Nephron (organoid): ENCODE data around the gene KRT39.

Experiments
- H3K27ac Mint-ChIP-seq, 3 experiments: 2 replicates each; pipeline ENCODE4 v1.8.0; 2020; ENCODE audit warnings: mixed read lengths in 3 of 3, mild to moderate bottlenecking in 2 of 3, moderate library complexity in 1 of 3
- H3K27me3 Mint-ChIP-seq: 2 replicates; pipeline ENCODE4 v1.8.0; 2021; ENCODE audit warnings: low read depth, mild to moderate bottlenecking, moderate library complexity, mixed read lengths
- H3K36me3 Mint-ChIP-seq: 2 replicates; pipeline ENCODE4 v1.8.0; 2020; ENCODE audit warnings: low read depth, mixed read lengths
- H3K4me1 Mint-ChIP-seq: 2 replicates; pipeline ENCODE4 v1.8.0; 2020; ENCODE audit warnings: mixed read lengths
- H3K4me3 Mint-ChIP-seq, 3 experiments: 2 replicates each; pipeline ENCODE4 v1.8.0; 2020; ENCODE audit warnings: mild to moderate bottlenecking in 3 of 3, mixed read lengths in 3 of 3, moderate library complexity in 2 of 3
- H3K9me3 Mint-ChIP-seq: 2 replicates; pipeline ENCODE4 v1.8.0; 2020; ENCODE audit warnings: mixed read lengths
- TF ChIP-seq, protein P1 (sequence below), 3 experiments: fragments of 200-600 bp; sonication (generic); IDR thresholded peaks; one replicate each; pipeline ENCODE4 v1.5.0; 2021; ENCODE audit warnings: antibody characterized with exemption in 3 of 3; ENCODE audit not compliant: unreplicated experiment in 3 of 3

KRT39 gene

DNA sequence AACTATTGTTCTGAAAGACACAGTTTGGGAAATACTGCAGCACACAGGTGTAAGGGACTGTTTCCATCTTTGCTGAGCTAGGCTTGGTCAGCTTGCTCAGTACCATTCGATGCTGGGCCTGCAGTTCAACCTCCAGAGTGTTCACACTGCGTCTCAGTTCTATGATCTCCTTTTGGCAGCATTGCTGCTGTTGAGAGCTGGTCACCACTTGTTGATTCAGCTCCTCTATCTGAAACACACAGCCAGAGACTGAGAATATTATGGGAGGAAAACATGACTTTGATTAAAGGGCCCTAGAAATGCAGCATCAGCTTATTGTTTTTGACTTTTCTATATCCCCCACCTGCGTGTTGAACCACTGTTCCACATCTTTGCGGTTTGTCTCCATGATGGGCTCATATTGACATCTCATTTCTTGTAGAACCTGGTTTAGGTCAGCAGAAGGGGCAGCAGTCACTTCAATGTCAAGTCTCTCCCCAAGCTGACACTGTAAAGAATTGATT lies 4.6 kb downstream of the KRT39 start:
- peaks cover 16% of the 10 kb centered on the region for H3K4me1 Mint-ChIP-seq
- no peak overlapping the region for H3K4me3 Mint-ChIP-seq
- H3K9me3 Mint-ChIP-seq: no peaks in the 10 kb centered on the region
- H3K27me3 Mint-ChIP-seq: peaks cover 14% of the 10 kb centered on the region
- H3K27ac Mint-ChIP-seq: no peak overlapping the region
- TF ChIP-seq, protein P1, sequence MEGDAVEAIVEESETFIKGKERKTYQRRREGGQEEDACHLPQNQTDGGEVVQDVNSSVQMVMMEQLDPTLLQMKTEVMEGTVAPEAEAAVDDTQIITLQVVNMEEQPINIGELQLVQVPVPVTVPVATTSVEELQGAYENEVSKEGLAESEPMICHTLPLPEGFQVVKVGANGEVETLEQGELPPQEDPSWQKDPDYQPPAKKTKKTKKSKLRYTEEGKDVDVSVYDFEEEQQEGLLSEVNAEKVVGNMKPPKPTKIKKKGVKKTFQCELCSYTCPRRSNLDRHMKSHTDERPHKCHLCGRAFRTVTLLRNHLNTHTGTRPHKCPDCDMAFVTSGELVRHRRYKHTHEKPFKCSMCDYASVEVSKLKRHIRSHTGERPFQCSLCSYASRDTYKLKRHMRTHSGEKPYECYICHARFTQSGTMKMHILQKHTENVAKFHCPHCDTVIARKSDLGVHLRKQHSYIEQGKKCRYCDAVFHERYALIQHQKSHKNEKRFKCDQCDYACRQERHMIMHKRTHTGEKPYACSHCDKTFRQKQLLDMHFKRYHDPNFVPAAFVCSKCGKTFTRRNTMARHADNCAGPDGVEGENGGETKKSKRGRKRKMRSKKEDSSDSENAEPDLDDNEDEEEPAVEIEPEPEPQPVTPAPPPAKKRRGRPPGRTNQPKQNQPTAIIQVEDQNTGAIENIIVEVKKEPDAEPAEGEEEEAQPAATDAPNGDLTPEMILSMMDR (IDR thresholded peaks at IDR 0.05; ENCODE audit: unreplicated experiment in 3 of 3): no peak
- H3K36me3 Mint-ChIP-seq: no peaks in the 10 kb centered on the region

DNA sequence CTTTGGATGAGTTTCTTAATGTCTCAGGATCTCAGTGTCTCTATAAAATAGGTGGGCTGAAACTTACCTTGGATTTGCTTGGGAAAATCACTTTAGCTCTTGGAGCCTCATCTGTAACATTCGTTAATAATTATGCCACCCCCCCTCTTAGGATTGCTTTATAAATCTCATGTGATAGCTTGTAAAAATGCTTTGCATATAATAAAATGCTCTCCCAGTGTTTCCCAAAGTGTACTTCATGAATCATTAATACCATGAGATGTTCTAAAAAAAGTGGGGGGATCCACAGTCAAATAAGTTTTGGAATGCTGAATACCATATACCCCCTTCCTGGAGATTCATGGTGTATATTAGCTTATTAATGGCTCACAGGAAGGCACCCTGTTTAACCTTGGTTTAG lies 5.2 kb downstream of the KRT39 start:
- Mint-ChIP-seq H3K4me3 (no peak overlapping the region), H3K4me1 (peaks cover 21% of the 10 kb centered on the region), H3K27ac (no peak overlapping the region), H3K9me3 (no peaks in the 10 kb centered on the region), H3K27me3 (peaks cover 14% of the 10 kb centered on the region), H3K36me3 (no peaks in the 10 kb centered on the region)
- TF ChIP-seq, protein P1 (IDR thresholded peaks at IDR 0.05; ENCODE audit: unreplicated experiment in 3 of 3): no peak

DNA sequence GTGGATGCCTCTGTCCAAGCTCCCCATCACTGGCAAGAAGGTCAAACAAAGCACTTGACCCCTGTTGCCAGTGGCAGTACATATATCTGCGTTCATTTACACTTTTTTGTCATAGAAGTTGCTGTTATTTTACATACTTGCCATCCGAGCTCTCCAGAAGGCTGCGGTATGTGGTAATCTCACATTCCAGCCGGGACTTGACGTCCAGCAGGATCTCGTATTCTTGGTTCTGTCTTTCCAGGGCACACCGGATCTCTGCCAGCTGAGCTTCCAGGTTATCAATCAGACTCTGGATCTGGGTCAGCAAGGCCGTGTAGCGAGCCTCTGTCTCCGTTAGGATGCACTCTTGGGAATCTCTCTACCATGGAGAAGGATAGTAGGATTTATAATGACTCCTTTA lies 6.6 kb downstream of the KRT39 start:
- H3K27ac Mint-ChIP-seq: no peak overlapping the region
- TF ChIP-seq, protein P1 (IDR thresholded peaks at IDR 0.05; ENCODE audit: unreplicated experiment in 3 of 3): no peak
- peaks cover 14% of the 10 kb centered on the region for H3K27me3 Mint-ChIP-seq
- no peak overlapping the region for H3K4me3 Mint-ChIP-seq
- H3K4me1 Mint-ChIP-seq: peaks cover 34% of the 10 kb centered on the region
- H3K9me3 Mint-ChIP-seq: no peaks in the 10 kb centered on the region
- H3K36me3 Mint-ChIP-seq: no peaks in the 10 kb centered on the region

DNA sequence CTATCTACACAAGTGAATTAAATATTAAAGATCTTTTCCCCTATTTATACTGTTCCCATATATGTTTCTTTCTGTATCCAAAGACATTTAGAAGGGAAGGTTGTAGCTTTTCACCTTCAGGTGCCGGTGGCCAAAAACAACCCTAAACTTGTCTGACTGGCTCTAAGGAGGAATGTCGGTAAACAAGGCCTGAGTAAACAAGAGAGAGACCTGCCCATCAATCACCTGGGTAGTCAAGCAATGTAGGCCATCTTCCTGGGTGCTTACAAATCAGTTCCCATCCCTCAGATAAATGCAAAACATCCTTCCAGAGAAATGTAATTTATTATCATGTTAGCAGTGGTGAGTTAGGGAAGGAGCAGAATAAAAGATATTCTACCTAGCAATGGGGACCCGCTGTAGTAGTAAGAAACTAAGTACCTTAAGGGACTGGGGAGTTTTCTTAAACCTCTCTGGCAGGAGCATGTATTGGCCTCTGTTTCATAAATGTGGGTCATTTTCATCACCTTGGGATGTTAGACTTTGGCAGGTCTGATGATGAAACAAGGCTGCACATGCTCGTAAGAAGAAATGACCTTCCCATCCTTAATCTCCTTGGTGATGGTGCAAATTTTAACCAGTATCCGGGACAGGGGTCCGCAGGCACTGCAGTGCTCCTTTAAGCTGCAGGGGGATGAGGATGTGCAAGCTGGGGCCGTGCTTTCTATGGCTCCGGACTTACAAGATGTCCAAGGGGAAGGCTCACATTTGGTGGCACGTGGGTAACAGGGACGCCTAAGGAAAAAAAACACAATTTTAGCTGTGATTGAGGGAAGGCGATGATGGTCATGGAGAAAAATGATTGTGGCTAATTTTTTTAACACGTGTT lies 8.4 kb downstream of the KRT39 start:
- no peaks in the 10 kb centered on the region for H3K9me3 Mint-ChIP-seq
- peaks cover 39% of the 10 kb centered on the region for H3K4me1 Mint-ChIP-seq
- H3K36me3 Mint-ChIP-seq: no peaks in the 10 kb centered on the region
- TF ChIP-seq, protein P1 (IDR thresholded peaks at IDR 0.05; ENCODE audit: unreplicated experiment in 3 of 3): no peak
- peak overlapping the region; percentile 52 to 81 (median 64) for H3K27ac Mint-ChIP-seq
- no peak overlapping the region for H3K4me3 Mint-ChIP-seq
- peaks cover 17% of the 10 kb centered on the region for H3K27me3 Mint-ChIP-seq

DNA sequence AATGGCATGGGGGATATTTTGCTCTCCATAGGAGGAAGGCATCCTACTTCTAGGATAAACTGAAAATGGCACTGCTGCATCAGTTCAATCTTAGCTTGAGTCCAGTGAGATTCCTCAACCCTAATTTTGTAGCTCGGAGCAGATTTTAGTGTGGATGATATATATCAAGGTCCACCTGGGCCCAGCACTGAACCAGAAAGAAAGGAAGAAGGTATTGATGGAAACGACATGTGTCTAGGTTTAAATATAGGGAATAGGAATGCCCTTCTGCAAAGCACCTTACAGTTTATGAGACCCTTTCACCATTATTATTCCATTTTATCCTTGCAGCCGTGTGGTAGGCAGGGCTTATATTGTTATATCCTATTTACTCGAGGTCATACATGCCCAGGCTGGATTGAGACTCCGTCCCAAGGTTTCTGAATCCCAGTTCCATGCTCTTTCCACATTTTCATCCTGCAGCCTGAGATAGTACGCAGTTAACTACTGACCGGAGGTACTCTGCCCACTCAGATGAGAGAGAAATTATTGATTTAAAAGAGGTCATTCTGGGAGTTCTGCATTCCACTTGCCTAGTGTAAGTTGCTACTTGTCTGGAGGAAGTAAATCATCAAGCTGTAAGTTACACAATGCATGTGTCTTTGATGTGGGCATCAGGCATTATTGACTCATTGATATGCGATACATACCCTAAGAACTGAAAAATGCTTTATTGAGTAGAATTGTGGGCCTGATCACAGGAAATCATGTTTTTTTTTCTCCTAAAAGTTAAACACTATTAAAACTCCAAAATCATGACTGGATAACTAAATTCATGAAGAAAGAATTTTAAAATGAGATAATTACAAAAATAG lies 10.1 kb downstream of the KRT39 start:
- no peaks in the 10 kb centered on the region for H3K36me3 Mint-ChIP-seq
- peak overlapping the region in 1 of 3 experiments; percentile 7 for H3K4me3 Mint-ChIP-seq
- H3K4me1 Mint-ChIP-seq: peaks cover 54% of the 10 kb centered on the region
- TF ChIP-seq, protein P1 (IDR thresholded peaks at IDR 0.05; ENCODE audit: unreplicated experiment in 3 of 3): no peak
- H3K27ac Mint-ChIP-seq: peak overlapping the region; percentile 52 to 81 (median 78)
- H3K9me3 Mint-ChIP-seq: no peaks in the 10 kb centered on the region
- peaks cover 27% of the 10 kb centered on the region for H3K27me3 Mint-ChIP-seq
